SH-SY5Y (cell line): ENCODE data around the gene HMX2.

Experiments
- GATA2 ChIP-seq: IDR thresholded peaks from 2 replicates; pipeline ENCODE4 v1.6.1; 2011; ENCODE audit warnings: mild to moderate bottlenecking, low read depth, low read length
- GATA3 ChIP-seq: IDR thresholded peaks from 2 replicates; pipeline ENCODE4 v1.6.1; 2011; ENCODE audit warnings: low read depth, mild to moderate bottlenecking, low read length, moderate library complexity

DNA sequence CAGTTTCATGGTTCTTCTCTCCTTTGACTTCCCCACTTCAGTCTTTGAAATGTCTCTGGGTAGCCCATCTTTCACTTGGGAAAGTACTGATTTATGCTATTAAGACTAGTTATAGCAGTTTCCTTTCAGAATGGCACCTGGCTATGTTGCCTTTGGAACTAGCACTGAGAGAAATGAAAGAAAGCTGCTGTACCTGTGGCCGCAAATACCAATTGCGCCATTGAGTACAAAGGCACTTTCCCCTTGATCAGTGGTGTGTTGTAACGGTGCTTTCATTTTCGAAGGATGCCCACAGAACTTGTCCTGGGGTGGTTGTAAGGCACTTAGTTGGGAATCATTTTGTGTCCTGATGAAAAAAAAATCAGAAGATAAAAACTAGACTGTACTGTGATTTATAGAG lies 23.0 kb downstream of the HMX2 start:
- no peak for TF ChIP-seq GATA2
- TF ChIP-seq GATA3, result no peak
